Measurements from ENCODE around the gene NUDCD2. TPM values are rescaled to one million over a fixed set of nuclear protein-coding genes. Genes with fewer than 3 reads are reported as not detected.

Gene NUDCD2
- polyA plus RNA-seq, 1 donor (not counting 4 experiments of a cell fraction or from before 2014, with no cell fraction given) = 15.9 TPM

GRCh38 chr5:163404364-163405173, 55.3 kb downstream of the NUDCD2 start:
- no peak overlapping the region for H2AFZ ChIP-seq (ENCODE audit: control insufficient read depth, low read length)
- FAIRE-seq = no peak
- no peak for TF ChIP-seq EZH2 (IDR thresholded peaks at IDR 0.05; ENCODE audit: low read length)
- TF ChIP-seq CTCF (optimal IDR thresholded peaks at IDR 0.05 in 1 of 3, IDR thresholded peaks at IDR 0.05 in 1 of 3, conservative IDR thresholded peaks at IDR 0.05 in 1 of 3; ENCODE audit: extremely low read depth in 1 of 3, insufficient read depth in 2 of 3, low read length in 3 of 3) = no peak
- no peaks in the 10 kb centered on the region for H3K27me3 ChIP-seq (ENCODE audit: control insufficient read depth, extremely low read depth, insufficient read depth, low read length)
- H4K20me1 ChIP-seq (ENCODE audit: control insufficient read depth, extremely low read depth, insufficient read depth, low read length) = no peaks in the 10 kb centered on the region
- H3K27ac ChIP-seq (ENCODE audit: control insufficient read depth, insufficient read depth, low read length) = no peak overlapping the region
- no peak overlapping the region for H3K9ac ChIP-seq (ENCODE audit: control insufficient read depth, extremely low read depth, insufficient read depth, low read length)
- H3K4me3 ChIP-seq (ENCODE audit: control insufficient read depth in 2 of 3, extremely low read depth in 1 of 3, insufficient read depth in 2 of 3, low read depth in 1 of 3, low read length in 3 of 3) = no peak overlapping the region
- H3K79me2 ChIP-seq (ENCODE audit: control insufficient read depth, insufficient read depth, low read length) = no peaks in the 10 kb centered on the region
- no peaks in the 10 kb centered on the region for H3K9me1 ChIP-seq (ENCODE audit: control insufficient read depth, extremely low read depth, insufficient read depth, low read length)
- DNase-seq (ENCODE audit: low read depth, low spot score) = no peak
- H3K36me3 ChIP-seq (ENCODE audit: control insufficient read depth in 2 of 2, extremely low read depth in 1 of 2, insufficient read depth in 2 of 2, low read length in 2 of 2) = no peaks in the 10 kb centered on the region
- H3K9me3 ChIP-seq (ENCODE audit: control insufficient read depth, low read depth, low read length) = no peaks in the 10 kb centered on the region
- no peaks in the 10 kb centered on the region for H3K4me1 ChIP-seq (ENCODE audit: control insufficient read depth, extremely low read depth, insufficient read depth, low read length)
- no peak overlapping the region for H3K4me2 ChIP-seq (ENCODE audit: control insufficient read depth, extremely low read depth, insufficient read depth, low read depth, low read length)
- dilution Hi-C loops (cut with MboI; ENCODE audit: extremely low pct_ligation_motif_present, low sequenced_read_pairs) = no loop called here

- no peaks in the 10 kb centered on the region for H3K9me3 ChIP-seq (ENCODE audit: control insufficient read depth, low read depth, low read length)
- FAIRE-seq (no peak), DNase-seq (ENCODE audit: low read depth, low spot score) (no peak)
- no peak overlapping the region for H3K4me2 ChIP-seq (ENCODE audit: control insufficient read depth, extremely low read depth, insufficient read depth, low read depth, low read length)
- H3K9me1 ChIP-seq (ENCODE audit: control insufficient read depth, extremely low read depth, insufficient read depth, low read length) = no peaks in the 10 kb centered on the region
- no peak overlapping the region for H2AFZ ChIP-seq (ENCODE audit: control insufficient read depth, low read length)
- no peak for TF ChIP-seq EZH2 (IDR thresholded peaks at IDR 0.05; ENCODE audit: low read length)
- TF ChIP-seq CTCF (optimal IDR thresholded peaks at IDR 0.05 in 1 of 3, IDR thresholded peaks at IDR 0.05 in 1 of 3, conservative IDR thresholded peaks at IDR 0.05 in 1 of 3; ENCODE audit: extremely low read depth in 1 of 3, insufficient read depth in 2 of 3, low read length in 3 of 3) = no peak
- dilution Hi-C loops (cut with MboI; ENCODE audit: extremely low pct_ligation_motif_present, low sequenced_read_pairs) = no loop called here
- no peaks in the 10 kb centered on the region for H3K79me2 ChIP-seq (ENCODE audit: control insufficient read depth, insufficient read depth, low read length)
- no peaks in the 10 kb centered on the region for H3K36me3 ChIP-seq (ENCODE audit: control insufficient read depth in 2 of 2, extremely low read depth in 1 of 2, insufficient read depth in 2 of 2, low read length in 2 of 2)
- H3K4me3 ChIP-seq (ENCODE audit: control insufficient read depth in 2 of 3, extremely low read depth in 1 of 3, insufficient read depth in 2 of 3, low read depth in 1 of 3, low read length in 3 of 3) = no peak overlapping the region
- H3K4me1 ChIP-seq (ENCODE audit: control insufficient read depth, extremely low read depth, insufficient read depth, low read length) = no peaks in the 10 kb centered on the region
- H3K27me3 ChIP-seq (ENCODE audit: control insufficient read depth, extremely low read depth, insufficient read depth, low read length) = no peaks in the 10 kb centered on the region
- H3K27ac ChIP-seq (ENCODE audit: control insufficient read depth, insufficient read depth, low read length) = no peak overlapping the region
- no peaks in the 10 kb centered on the region for H4K20me1 ChIP-seq (ENCODE audit: control insufficient read depth, extremely low read depth, insufficient read depth, low read length)
- no peak overlapping the region for H3K9ac ChIP-seq (ENCODE audit: control insufficient read depth, extremely low read depth, insufficient read depth, low read length)
Observed at GRCh38 chr5:163402007-163402406, 57.9 kb downstream of the NUDCD2 start.
